B cell (primary cell): Measurements from ENCODE around the gene ITPK1. TPM values are rescaled to one million over a fixed set of nuclear protein-coding genes. Genes with fewer than 3 reads are reported as not detected.

Source experiments
- ATAC-seq: fragments of 200-7000 bp; cut with Tn5 transposase; one replicate; pipeline ENCODE4 v1.10.0; 2021; ENCODE audit warnings: low read depth, mild to moderate bottlenecking, moderate number of reproducible peaks, moderate library complexity
- CTCF ChIA-PET: fragments of 350-600 bp; sonication (Branson Sonifier 250); formaldehyde crosslinking; loops from one replicate; lab custom pipeline; 2021; ENCODE audit warnings: antibody characterized with exemption, inconsistent platforms; lab: Charles Lee
- POLR2A ChIA-PET: fragments of 350-600 bp; sonication (Branson Sonifier 250); formaldehyde crosslinking; loops from one replicate; lab custom pipeline; 2021; ENCODE audit warnings: antibody characterized with exemption; lab: Charles Lee
- DNase-seq: peaks from one replicate; pipeline ENCODE4 v3.0.0; 2013
- H2AFZ ChIP-seq: 2 replicates; pipeline ENCODE4 v1.6.1; 2012; ENCODE audit warnings: mild to moderate bottlenecking, low read depth, low read length; ENCODE audit not compliant: insufficient read depth, poor library complexity, severe bottlenecking
- H3K27ac ChIP-seq, 2 donors: 1 replicate in 1 of 2; 2 replicates in 1 of 2; pipeline ENCODE4 v1.5.1; 2012 to 2013; ENCODE audit warnings: low read length in 2 of 2, mild to moderate bottlenecking in 2 of 2, moderate library complexity in 1 of 2
- H3K27me3 ChIP-seq, 4 experiments: fragments of 200-600 bp in 1 of 4; sonication (generic) in 1 of 4; replicated peaks in 1 of 4; 1 replicate in 2 of 4; 2 replicates in 2 of 4; pipeline versions ENCODE4 v1.6.1 to v1.7.0; 2013 to 2016; ENCODE audit warnings: low read length in 3 of 4, mild to moderate bottlenecking in 2 of 4, mixed read lengths in 1 of 4, moderate library complexity in 1 of 4; ENCODE audit not compliant: insufficient read depth in 4 of 4, control insufficient read depth in 3 of 4; ENCODE audit errors: control extremely low read depth in 1 of 4
- H3K36me3 ChIP-seq, 2 experiments: replicated peaks in 1 of 2; 1 replicate in 1 of 2; 2 replicates in 1 of 2; pipeline versions ENCODE4 v1.6.1 to v1.7.1; 2013; ENCODE audit warnings: low read length in 1 of 2; ENCODE audit not compliant: insufficient read depth in 2 of 2, control insufficient read depth in 1 of 2; ENCODE audit errors: control extremely low read depth in 1 of 2, extremely low read depth in 1 of 2
- H3K4me1 ChIP-seq, 2 donors: fragments of 200-600 bp in 1 of 2; sonication (generic) in 1 of 2; 1 replicate in 1 of 2; 2 replicates in 1 of 2; pipeline versions ENCODE4 v1.5.1 to v1.6.1; 2013 to 2017; ENCODE audit warnings: low read length in 2 of 2; ENCODE audit not compliant: control insufficient read depth in 2 of 2, insufficient read depth in 2 of 2
- H3K4me2 ChIP-seq: replicated peaks from 2 replicates; pipeline ENCODE3; 2012; ENCODE audit warnings: mild to moderate bottlenecking, low read depth, low read length; ENCODE audit not compliant: poor library complexity, severe bottlenecking
- H3K4me3 ChIP-seq, 5 experiments: fragments of 200-600 bp in 1 of 5; sonication (generic) in 1 of 5; 1 replicate in 3 of 5; 2 replicates in 2 of 5; pipeline versions ENCODE4 v1.5.1 to v1.7.0; 2011 to 2016; ENCODE audit warnings: low read length in 4 of 5, mild to moderate bottlenecking in 4 of 5, low read depth in 2 of 5, control low read depth in 1 of 5, moderate library complexity in 1 of 5; ENCODE audit not compliant: insufficient read depth in 1 of 5; ENCODE audit errors: control extremely low read depth in 1 of 5, extremely low read depth in 1 of 5
- H3K79me2 ChIP-seq: fragments of 200-600 bp; sonication (generic); one replicate; pipeline ENCODE4 v1.6.0; 2016; ENCODE audit warnings: low read length; ENCODE audit not compliant: control insufficient read depth, insufficient read depth
- H3K9ac ChIP-seq: fragments of 200-600 bp; sonication (generic); 2 replicates; pipeline ENCODE4 v1.6.1; 2017; ENCODE audit warnings: mild to moderate bottlenecking, low read length, moderate library complexity
- H3K9me3 ChIP-seq, 3 donors: one replicate each; pipeline versions ENCODE4 v1.6.1 to v1.7.1; 2013; ENCODE audit warnings: low read length in 2 of 3; ENCODE audit not compliant: control insufficient read depth in 2 of 3, insufficient read depth in 1 of 3; ENCODE audit errors: control extremely low read depth in 1 of 3
- H4K20me1 ChIP-seq: 2 replicates; pipeline ENCODE4 v1.6.0; 2012; ENCODE audit warnings: mild to moderate bottlenecking, low read length; ENCODE audit not compliant: insufficient read depth, control insufficient read depth, poor library complexity, severe bottlenecking
- H3K27ac Mint-ChIP-seq: one replicate; pipeline ENCODE4 v1.8.0; 2021; ENCODE audit warnings: mixed read lengths
- H3K27me3 Mint-ChIP-seq: one replicate; pipeline ENCODE4 v1.8.0; 2021; ENCODE audit warnings: mixed read lengths
- H3K4me1 Mint-ChIP-seq: one replicate; pipeline ENCODE4 v1.8.0; 2021; ENCODE audit warnings: mixed read lengths
- H3K4me3 Mint-ChIP-seq: one replicate; pipeline ENCODE4 v1.8.0; 2021; ENCODE audit warnings: mixed read lengths
- H3K9me3 Mint-ChIP-seq: one replicate; pipeline ENCODE4 v1.8.0; 2022; ENCODE audit warnings: mixed read lengths; ENCODE audit not compliant: insufficient read depth
- EZH2 ChIP-seq: IDR thresholded peaks from 2 replicates; pipeline ENCODE4 v1.6.1; 2012; ENCODE audit warnings: borderline replicate concordance, low read depth, mild to moderate bottlenecking, moderate library complexity, low read length; ENCODE audit not compliant: insufficient read depth, poor library complexity, severe bottlenecking
- WGBS: methylation state at CpG from one replicate; pipeline ENCODE4 v1.1.5; 2013; ENCODE audit warnings: missing lambda C conversion rate; ENCODE audit not compliant: insufficient coverage; 5-methylcytosine and 5-hydroxymethylcytosine counted together
- intact Hi-C: fragments of 100-400 bp; cut with micrococcal nuclease; formaldehyde crosslinking; loops from one replicate; pipeline ENCODE4 v1.10.0; 2022
- polyA plus RNA-seq: library from polyadenylated mRNA; depleted of rRNA; stranded (reverse); fragments of >200 nt; gene quantifications from 2 replicates; pipeline ENCODE4 v1.2.3, GENCODE V29; 2012
- total RNA-seq, 2 donors: library from RNA; stranded (reverse); fragments of 120-200 nt in 1 of 2; gene quantifications; 1 replicate in 1 of 2; 2 replicates in 1 of 2; pipeline versions ENCODE4 v1.2.3 to v1.2.4, GENCODE V29; 2013 to 2022
- TF ChIP-seq, protein P1 (sequence below): fragments of 200-600 bp; IDR thresholded peaks from one replicate; pipeline ENCODE4 v1.8.0; 2022; ENCODE audit warnings: antibody characterized with exemption, mild to moderate bottlenecking

Gene ITPK1
- total and polyA plus RNA-seq, 2 donors (not counting 1 experiment from before 2014, with no cell fraction given), result 46.0 to 46.9 TPM

DNA sequence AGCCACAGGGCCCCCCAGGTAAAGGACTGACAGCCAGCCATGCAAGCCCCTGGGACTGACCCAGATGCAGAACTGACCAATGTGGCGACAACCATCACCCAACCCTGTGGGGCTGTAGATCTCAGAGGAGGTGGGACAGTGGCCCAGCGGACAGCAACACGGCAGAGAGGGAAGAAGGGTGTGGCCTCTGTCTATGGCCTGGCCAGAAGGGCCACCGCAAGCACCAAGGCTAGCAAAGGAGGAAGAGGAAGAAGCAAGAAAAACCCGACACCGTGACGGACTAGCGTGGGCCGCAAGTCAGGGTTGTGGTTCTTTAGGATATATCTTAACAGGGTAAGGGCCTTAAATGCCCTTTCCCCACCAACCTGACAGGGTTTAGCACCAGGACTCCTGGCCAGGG is 71.2 kb downstream of the ITPK1 start:
- peak; percentile 81 for ATAC-seq
- H3K27ac ChIP-seq, result peak overlapping the region; percentile 4 to 65
- no peaks in the 10 kb centered on the region for H3K9me3 ChIP-seq
- H3K36me3 ChIP-seq, result no peaks in the 10 kb centered on the region
- H3K27me3 ChIP-seq, result no peaks in the 10 kb centered on the region
- H3K27me3 Mint-ChIP-seq, result no peaks in the 10 kb centered on the region
- DNase-seq, result peak; percentile 60
- 33% methylated on average over 3 of the region's 9 CpGs for WGBS
- peak overlapping the region; percentile 35 for H3K4me2 ChIP-seq
- peaks cover 28% of the 10 kb centered on the region for H3K79me2 ChIP-seq
- no peaks in the 10 kb centered on the region for H3K9me3 Mint-ChIP-seq
- peak overlapping the region; percentile 9 for H3K9ac ChIP-seq
- intact Hi-C loops, result no loop called here
- no peaks in the 10 kb centered on the region for H4K20me1 ChIP-seq
- peak overlapping the region; percentile 73 for H3K4me3 Mint-ChIP-seq
- ChIA-PET CTCF (interaction anchor here (1.9 kb wide), 1 partner anchor 12 kb away, joined by 4 read pairs; no protein-coding TSS in a partner anchor), POLR2A (no interaction called here)
- TF ChIP-seq EZH2, result no peak
- TF ChIP-seq, protein P1, sequence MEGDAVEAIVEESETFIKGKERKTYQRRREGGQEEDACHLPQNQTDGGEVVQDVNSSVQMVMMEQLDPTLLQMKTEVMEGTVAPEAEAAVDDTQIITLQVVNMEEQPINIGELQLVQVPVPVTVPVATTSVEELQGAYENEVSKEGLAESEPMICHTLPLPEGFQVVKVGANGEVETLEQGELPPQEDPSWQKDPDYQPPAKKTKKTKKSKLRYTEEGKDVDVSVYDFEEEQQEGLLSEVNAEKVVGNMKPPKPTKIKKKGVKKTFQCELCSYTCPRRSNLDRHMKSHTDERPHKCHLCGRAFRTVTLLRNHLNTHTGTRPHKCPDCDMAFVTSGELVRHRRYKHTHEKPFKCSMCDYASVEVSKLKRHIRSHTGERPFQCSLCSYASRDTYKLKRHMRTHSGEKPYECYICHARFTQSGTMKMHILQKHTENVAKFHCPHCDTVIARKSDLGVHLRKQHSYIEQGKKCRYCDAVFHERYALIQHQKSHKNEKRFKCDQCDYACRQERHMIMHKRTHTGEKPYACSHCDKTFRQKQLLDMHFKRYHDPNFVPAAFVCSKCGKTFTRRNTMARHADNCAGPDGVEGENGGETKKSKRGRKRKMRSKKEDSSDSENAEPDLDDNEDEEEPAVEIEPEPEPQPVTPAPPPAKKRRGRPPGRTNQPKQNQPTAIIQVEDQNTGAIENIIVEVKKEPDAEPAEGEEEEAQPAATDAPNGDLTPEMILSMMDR, result no peak
- peaks cover 64% of the 10 kb centered on the region for H3K4me1 Mint-ChIP-seq
- no peak overlapping the region for H3K4me3 ChIP-seq
- H2AFZ ChIP-seq, result no peak overlapping the region
- peak overlapping the region; percentile 84 for H3K27ac Mint-ChIP-seq
- peaks cover 53 to 67% of the 10 kb centered on the region in 2 donors for H3K4me1 ChIP-seq

DNA sequence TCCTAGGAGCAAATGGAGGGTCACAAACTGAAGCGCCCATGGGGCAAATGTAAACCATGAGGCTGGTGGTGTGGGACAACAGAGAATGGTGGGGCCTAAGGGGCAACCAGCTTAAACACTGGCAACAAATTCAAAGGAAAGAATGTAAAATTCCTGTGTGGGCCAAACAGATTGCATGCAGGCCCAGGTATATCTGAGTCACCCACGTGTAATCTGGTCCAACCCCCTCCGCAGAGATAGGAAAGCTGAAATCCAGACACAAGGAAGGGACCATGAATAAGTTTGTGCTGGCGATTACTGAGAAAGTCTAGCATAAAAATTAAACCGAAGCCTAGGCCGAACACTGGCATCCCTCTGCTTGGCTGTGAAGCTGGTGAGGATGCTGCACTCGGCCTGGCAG is 71.6 kb downstream of the ITPK1 start:
- no peaks in the 10 kb centered on the region for H3K36me3 ChIP-seq
- POLR2A ChIA-PET, result no interaction called here
- Mint-ChIP-seq H3K27ac (peak overlapping the region; percentile 84), H3K27me3 (no peaks in the 10 kb centered on the region), H3K9me3 (no peaks in the 10 kb centered on the region), H3K4me3 (peak overlapping the region; percentile 73), H3K4me1 (peaks cover 68% of the 10 kb centered on the region)
- H3K27ac ChIP-seq, result peak overlapping the region in 1 of 2 donors; percentile 65
- H3K9me3 ChIP-seq, result no peaks in the 10 kb centered on the region
- intact Hi-C loops, result no loop called here
- H3K4me2 ChIP-seq, result peak overlapping the region; percentile 35
- no peak for DNase-seq
- H3K9ac ChIP-seq, result no peak overlapping the region
- no peaks in the 10 kb centered on the region for H4K20me1 ChIP-seq
- peaks cover 28% of the 10 kb centered on the region for H3K79me2 ChIP-seq
- ATAC-seq, result no peak
- H2AFZ ChIP-seq, result no peak overlapping the region
- WGBS, result 93% methylated on average over 6 of the region's 7 CpGs
- peaks cover 53 to 71% of the 10 kb centered on the region in 2 donors for H3K4me1 ChIP-seq
- CTCF ChIA-PET, result interaction anchor here (1.9 kb wide), 1 partner anchor 12 kb away, joined by 4 read pairs; no protein-coding TSS in a partner anchor
- H3K4me3 ChIP-seq, result no peak overlapping the region
- H3K27me3 ChIP-seq, result no peaks in the 10 kb centered on the region
- no peak for TF ChIP-seq EZH2
- TF ChIP-seq, protein P1, result no peak
